Activated T-helper 1 cell treated with anti-CD3 and anti-CD28 coated beads, Interleukin-12 subunit alpha, Interleukin-12 subunit beta, Interleukin-2, Interleukin-4 antibody, amounts not matched to agents 30 ng/mL and 10 ng/mL and 1 ng/mL, durations not matched to agents 14 hours and 24 hours and 36 hours (primary cell): Measurements from ENCODE around the gene SNCB. TPM values are rescaled to one million over a fixed set of nuclear protein-coding genes. Genes with fewer than 3 reads are reported as not detected.

Source experiments
- DNase-seq: peaks from one replicate; pipeline ENCODE4 v3.0.0; 2021; ENCODE audit warnings: low spot score
- H3K27ac Mint-ChIP-seq: one replicate; pipeline ENCODE4 v1.8.0; 2021; ENCODE audit warnings: mild to moderate bottlenecking, mixed read lengths
- H3K27me3 Mint-ChIP-seq: one replicate; pipeline ENCODE4 v1.8.0; 2022; ENCODE audit warnings: mild to moderate bottlenecking, moderate library complexity, mixed read lengths; ENCODE audit not compliant: insufficient read depth
- H3K36me3 Mint-ChIP-seq: one replicate; pipeline ENCODE4 v1.8.0; 2021; ENCODE audit warnings: low read depth, mixed read lengths
- H3K4me1 Mint-ChIP-seq: one replicate; pipeline ENCODE4 v1.8.0; 2021; ENCODE audit warnings: low read depth, mixed read lengths
- H3K4me3 Mint-ChIP-seq: one replicate; pipeline ENCODE4 v1.8.0; 2021; ENCODE audit warnings: mild to moderate bottlenecking, moderate library complexity, mixed read lengths
- H3K9me3 Mint-ChIP-seq: one replicate; pipeline ENCODE4 v1.8.0; 2021; ENCODE audit warnings: mixed read lengths
- intact Hi-C: fragments of 100-400 bp; cut with micrococcal nuclease; formaldehyde crosslinking; loops from one replicate; pipeline ENCODE4 v1.15.1; 2024
- total RNA-seq: library from RNA; stranded (reverse); gene quantifications from 2 replicates; pipeline ENCODE4 v1.2.3, GENCODE V29; 2022

SNCB gene
- total RNA-seq, 1 donor from 2014 or later = not detected

DNA sequence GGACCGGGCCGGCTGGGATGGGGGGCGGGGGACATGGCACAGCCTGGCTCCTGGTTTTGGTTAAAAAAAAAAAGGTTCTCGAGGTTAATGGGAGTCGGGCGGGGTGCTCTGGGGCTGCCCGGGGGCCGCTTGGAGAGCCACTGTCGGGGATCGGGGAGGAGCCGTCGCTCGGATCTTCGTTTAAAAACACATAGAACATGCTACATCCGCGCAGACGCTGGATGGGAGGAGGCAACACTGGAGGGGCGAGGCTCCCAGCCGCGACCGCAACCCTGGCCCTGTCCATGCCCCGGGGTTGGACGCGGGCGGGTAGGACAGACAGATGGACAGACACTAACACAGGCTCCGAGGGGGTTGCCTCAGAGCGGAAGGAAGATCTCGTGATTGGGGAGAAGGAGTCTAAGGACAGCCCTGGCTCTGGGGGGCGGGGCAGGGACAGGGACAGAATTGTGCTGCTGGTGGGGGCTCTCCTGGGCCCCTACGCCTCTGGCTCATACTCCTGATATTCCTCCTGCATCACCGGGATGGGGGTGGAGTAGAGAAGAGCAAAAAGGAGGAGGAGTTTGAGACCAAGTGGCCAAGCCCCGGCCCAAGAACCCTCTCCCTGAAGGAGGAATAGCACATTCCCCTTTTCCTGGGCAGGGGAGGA lies 9.9 kb downstream of the SNCB start:
- Mint-ChIP-seq H3K27ac (no peak overlapping the region), H3K4me1 (peaks cover 7% of the 10 kb centered on the region), H3K36me3 (no peaks in the 10 kb centered on the region), H3K4me3 (peak overlapping the region; percentile 53), H3K27me3 (peaks cover 66% of the 10 kb centered on the region), H3K9me3 (no peaks in the 10 kb centered on the region)
- intact Hi-C loops = no loop called here
- DNase-seq = no peak

DNA sequence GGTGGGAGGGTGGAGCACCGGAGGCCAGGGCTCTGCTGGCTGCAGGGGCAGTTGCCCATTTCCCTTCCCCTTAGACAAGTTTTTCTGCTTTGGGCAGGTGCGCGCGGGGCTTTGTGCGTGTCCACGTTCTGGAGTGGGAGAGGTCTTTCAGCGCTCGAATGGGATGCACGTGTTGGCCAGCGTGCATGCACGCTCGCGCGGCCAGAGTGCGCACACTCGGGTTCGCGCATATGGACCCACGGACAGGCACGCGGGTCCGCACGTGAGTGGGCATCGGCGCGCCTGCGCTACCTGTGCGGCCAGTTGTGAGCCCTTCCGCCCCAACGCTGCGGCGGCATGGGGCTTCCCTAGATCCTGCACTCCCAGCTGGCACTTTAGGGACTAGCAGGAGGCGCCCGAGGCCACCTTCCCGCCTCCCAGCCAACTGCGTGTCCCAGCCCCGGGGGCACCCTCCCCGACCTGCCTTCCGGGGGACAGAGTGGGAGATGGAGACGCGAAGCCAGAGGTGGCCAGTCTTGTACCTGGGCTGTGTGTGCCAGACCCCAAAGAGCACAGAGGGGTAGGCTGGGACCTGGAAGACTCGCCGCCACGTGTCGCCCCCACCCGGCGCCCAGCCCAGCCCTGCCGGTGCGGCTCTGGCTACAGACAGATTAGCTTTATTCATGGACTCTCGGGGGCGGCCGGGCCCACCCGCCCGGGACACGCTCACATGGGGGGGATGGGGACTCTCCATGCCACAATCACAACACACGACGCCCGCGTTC lies 10.6 kb downstream of the SNCB start:
- peak overlapping the region; percentile 53 for H3K4me3 Mint-ChIP-seq

DNA sequence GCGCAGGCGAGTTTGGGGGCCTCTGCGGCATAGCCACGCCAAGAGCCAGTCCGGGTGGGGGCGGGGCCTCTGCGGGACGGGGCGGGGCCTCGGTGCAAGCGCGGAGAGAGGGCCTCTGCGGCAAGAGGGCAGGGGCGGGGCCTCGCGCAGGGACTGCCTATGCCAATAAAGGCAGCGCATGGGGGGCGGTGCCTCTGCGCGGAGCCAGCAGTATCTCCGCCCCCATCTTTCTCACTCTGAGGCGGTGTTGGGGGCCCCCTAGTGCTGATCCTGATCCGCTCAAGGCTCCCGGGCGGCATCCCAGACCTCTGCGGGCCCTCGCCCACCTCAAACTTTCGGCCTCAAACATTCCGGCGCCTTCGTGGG lies 11.1 kb downstream of the SNCB start:
- no peak overlapping the region for H3K4me3 Mint-ChIP-seq
- no peaks in the 10 kb centered on the region for H3K36me3 Mint-ChIP-seq
- H3K27ac Mint-ChIP-seq = no peak overlapping the region
- no peaks in the 10 kb centered on the region for H3K9me3 Mint-ChIP-seq
- H3K27me3 Mint-ChIP-seq = peaks cover 67% of the 10 kb centered on the region
- intact Hi-C loops = loop anchor here (1.0 kb wide), 4 partner anchors 8 to 45 kb away; partner anchors contain the start of genes EIF4E1B, SNCB and TSPAN17
- peak; percentile 75 for DNase-seq
- H3K4me1 Mint-ChIP-seq = peaks cover 7% of the 10 kb centered on the region

More for the DNA sequence above, 10.6 kb downstream of the SNCB start:
- no peaks in the 10 kb centered on the region for H3K9me3 Mint-ChIP-seq
- intact Hi-C loops = loop anchor here (1.0 kb wide), 4 partner anchors 8 to 45 kb away; partner anchors contain the start of genes EIF4E1B, SNCB and TSPAN17
- H3K27ac Mint-ChIP-seq = no peak overlapping the region
- peaks cover 65% of the 10 kb centered on the region for H3K27me3 Mint-ChIP-seq
- peaks cover 7% of the 10 kb centered on the region for H3K4me1 Mint-ChIP-seq
- DNase-seq = no peak
- no peaks in the 10 kb centered on the region for H3K36me3 Mint-ChIP-seq

DNA sequence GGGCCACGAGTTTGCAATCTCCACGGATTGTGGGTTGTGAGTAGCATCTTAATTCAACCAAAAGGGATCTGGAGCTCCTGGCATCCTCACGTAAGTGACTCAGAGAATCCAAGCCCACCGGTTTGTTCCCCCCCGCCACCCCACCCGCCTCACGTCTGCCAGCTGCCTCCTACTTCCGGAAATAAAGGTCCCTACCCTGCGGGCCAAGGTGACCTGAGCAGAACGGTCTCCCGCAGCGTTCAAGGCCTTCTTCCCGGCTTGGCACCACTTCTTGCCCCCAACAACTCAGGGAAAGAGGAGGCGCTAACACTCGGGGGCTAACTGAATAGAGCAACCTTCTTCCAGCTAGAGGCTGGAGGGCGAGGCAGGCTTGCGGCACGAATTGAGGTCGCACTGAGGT lies 11.6 kb downstream of the SNCB start:
- peaks cover 63% of the 10 kb centered on the region for H3K27me3 Mint-ChIP-seq
- H3K4me1 Mint-ChIP-seq = peaks cover 7% of the 10 kb centered on the region
- H3K9me3 Mint-ChIP-seq = no peaks in the 10 kb centered on the region
- H3K4me3 Mint-ChIP-seq = no peak overlapping the region
- no peak for DNase-seq
- H3K36me3 Mint-ChIP-seq = no peaks in the 10 kb centered on the region
- intact Hi-C loops = loop anchor here (1.0 kb wide), 4 partner anchors 7 to 44 kb away; partner anchors contain the start of genes EIF4E1B, SNCB and TSPAN17
- H3K27ac Mint-ChIP-seq = no peak overlapping the region

DNA sequence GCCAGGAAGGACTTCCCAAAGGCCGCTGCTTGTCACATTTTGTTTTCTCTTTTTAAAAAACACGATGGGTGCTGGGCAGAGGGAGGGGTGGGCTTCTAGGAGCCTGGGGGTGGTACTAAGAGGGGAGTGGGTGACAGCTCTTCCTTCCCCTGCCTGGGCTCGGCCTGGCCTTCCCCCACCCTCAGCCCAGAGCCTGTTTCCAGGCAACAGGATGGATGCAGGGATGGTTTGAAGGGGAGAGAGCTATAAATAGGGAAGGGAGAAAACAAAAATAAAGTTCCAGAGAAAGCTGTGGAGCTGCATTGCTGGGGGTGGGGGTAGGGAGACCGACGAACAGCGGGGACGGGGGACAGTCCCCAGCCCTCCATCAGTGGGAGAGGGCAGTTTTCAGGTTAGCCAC lies 13.8 kb downstream of the SNCB start:
- Mint-ChIP-seq H3K9me3 (no peaks in the 10 kb centered on the region), H3K27ac (no peak overlapping the region), H3K27me3 (peaks cover 69% of the 10 kb centered on the region), H3K36me3 (no peaks in the 10 kb centered on the region), H3K4me1 (peaks cover 10% of the 10 kb centered on the region), H3K4me3 (no peak overlapping the region)
- intact Hi-C loops = no loop called here
- DNase-seq = no peak

DNA sequence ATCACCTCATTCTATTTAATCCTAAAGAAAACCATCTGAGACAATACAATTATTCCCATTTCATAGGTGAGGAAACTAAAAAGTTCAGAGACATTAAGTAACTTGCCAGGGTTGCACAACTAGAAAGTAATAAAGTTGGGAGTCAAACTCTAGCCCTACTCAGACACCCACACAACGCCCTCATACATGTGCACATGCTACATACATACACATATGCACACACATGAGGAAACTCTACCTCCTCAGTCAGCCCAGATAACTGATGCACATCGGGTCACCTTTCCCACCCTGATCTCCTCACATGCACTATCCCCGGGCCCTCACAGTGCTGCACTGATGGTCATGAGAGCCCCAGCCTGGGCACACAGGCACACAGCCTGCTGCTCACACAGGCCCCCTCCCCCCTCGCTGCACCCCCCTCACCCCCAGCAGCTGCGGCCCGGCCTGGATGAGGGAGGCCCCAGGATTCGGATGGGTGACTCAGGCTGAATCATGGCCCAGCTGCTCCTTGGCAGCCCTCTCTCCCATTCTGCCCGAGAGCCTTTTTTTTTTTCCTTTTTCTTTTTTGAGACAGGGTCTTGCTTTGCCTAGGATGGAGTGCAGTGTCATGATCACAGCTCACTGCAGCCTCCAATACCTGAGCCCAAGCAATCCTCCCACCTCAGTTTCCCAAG lies 15.4 kb downstream of the SNCB start:
- intact Hi-C loops = no loop called here
- DNase-seq = no peak
- H3K9me3 Mint-ChIP-seq = no peaks in the 10 kb centered on the region
- no peaks in the 10 kb centered on the region for H3K36me3 Mint-ChIP-seq
- peaks cover 12% of the 10 kb centered on the region for H3K4me1 Mint-ChIP-seq
- H3K27me3 Mint-ChIP-seq = peaks cover 67% of the 10 kb centered on the region
- no peak overlapping the region for H3K4me3 Mint-ChIP-seq
- no peak overlapping the region for H3K27ac Mint-ChIP-seq

DNA sequence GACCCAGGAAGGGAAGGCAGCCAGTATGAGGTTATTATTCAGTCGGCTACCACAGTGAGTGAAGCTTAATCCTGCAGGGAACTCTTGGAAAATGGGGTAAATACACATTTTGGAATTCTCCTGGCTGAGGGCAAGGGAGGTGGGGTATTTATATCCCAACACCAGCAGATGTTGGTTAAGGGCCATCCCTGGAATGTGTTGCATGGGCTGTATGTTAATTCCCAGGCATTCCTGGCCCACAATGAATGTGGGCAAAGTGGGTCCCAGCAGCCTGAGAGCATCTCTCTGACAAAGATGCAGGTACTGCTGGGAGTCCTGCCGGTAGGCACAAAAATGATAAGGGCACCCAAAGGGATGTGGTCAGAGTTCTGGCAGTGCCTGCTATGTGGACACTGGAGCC lies 17.5 kb downstream of the SNCB start:
- H3K4me3 Mint-ChIP-seq = no peak overlapping the region
- H3K27me3 Mint-ChIP-seq = peaks cover 59% of the 10 kb centered on the region
- H3K9me3 Mint-ChIP-seq = no peaks in the 10 kb centered on the region
- peaks cover 20% of the 10 kb centered on the region for H3K4me1 Mint-ChIP-seq
- intact Hi-C loops = no loop called here
- H3K27ac Mint-ChIP-seq = no peak overlapping the region
- H3K36me3 Mint-ChIP-seq = no peaks in the 10 kb centered on the region
- no peak for DNase-seq

DNA sequence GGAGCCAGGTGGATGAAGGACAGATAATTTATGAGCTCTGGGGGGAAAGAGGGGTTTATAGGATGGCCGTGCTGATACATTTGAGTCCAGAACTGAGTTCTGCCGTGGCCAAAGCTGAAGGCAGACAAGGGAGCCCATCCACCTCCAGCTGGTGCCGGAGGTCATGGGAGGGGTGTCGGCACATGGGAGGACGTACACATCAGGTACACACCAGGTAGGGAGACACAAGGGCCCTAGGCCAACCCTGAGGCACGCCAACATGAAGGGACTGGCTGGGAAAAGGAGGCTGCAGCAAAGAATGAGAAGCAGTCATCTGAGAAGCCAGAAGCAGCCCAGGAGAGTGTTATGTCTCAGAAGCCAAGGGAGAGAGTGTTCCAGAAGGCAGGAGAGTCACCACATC lies 18.3 kb downstream of the SNCB start:
- no peak overlapping the region for H3K4me3 Mint-ChIP-seq
- H3K36me3 Mint-ChIP-seq = no peaks in the 10 kb centered on the region
- H3K27ac Mint-ChIP-seq = no peak overlapping the region
- peaks cover 20% of the 10 kb centered on the region for H3K4me1 Mint-ChIP-seq
- H3K9me3 Mint-ChIP-seq = no peaks in the 10 kb centered on the region
- no peak for DNase-seq
- peaks cover 55% of the 10 kb centered on the region for H3K27me3 Mint-ChIP-seq
- intact Hi-C loops = no loop called here

DNA sequence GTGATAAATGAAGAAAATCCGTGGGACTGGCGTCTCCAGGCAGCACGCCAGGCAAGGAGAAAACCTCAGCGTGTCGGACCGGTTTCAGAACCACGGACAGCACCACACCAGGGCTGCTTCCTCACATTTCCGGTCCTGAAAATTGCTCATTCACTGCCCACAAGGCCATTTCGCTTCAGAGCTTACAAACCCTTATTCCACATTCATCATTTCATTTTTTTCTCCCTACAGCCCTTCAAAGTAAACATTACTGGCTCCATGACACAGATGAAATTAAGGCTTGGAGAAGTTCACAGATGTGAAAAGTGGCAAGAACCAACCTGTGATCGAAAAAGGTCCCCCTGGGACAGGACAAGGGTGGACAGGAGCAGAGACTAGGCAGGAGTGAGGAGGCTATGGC lies 18.9 kb downstream of the SNCB start:
- intact Hi-C loops = loop anchor here (1.0 to 2.0 kb wide), 2 partner anchors 8 to 75 kb away; partner anchors contain the start of gene RNF44
- no peaks in the 10 kb centered on the region for H3K36me3 Mint-ChIP-seq
- H3K27me3 Mint-ChIP-seq = peaks cover 49% of the 10 kb centered on the region
- DNase-seq = peak; percentile 53
- no peak overlapping the region for H3K4me3 Mint-ChIP-seq
- H3K27ac Mint-ChIP-seq = no peak overlapping the region
- H3K4me1 Mint-ChIP-seq = peaks cover 20% of the 10 kb centered on the region
- H3K9me3 Mint-ChIP-seq = no peaks in the 10 kb centered on the region

DNA sequence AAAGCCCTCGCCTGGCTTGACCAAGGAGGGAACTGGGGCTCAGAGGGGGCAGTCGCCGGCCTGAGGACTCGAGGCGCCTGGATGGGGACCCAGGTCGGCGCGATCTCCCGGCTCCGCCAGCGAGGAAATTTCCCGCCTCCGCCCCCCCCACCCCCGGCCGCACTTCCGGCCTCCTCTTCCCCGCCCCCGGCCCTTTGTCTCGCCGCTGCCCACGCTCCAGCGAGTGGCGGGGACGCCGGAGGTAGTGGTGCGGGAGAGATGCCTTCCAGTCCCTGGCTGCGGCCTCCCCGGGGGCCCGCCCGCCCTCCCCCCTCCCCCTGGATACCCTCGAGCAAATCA lies 19.9 kb downstream of the SNCB start:
- intact Hi-C loops = loop anchor here (2.0 kb wide), 1 partner anchor 74 kb away; the partner anchor contains the start of gene RNF44
- H3K9me3 Mint-ChIP-seq = no peaks in the 10 kb centered on the region
- no peak overlapping the region for H3K27ac Mint-ChIP-seq
- H3K27me3 Mint-ChIP-seq = peaks cover 41% of the 10 kb centered on the region
- H3K4me3 Mint-ChIP-seq = peak overlapping the region; percentile 80
- H3K4me1 Mint-ChIP-seq = peaks cover 20% of the 10 kb centered on the region
- no peak for DNase-seq
- H3K36me3 Mint-ChIP-seq = no peaks in the 10 kb centered on the region

DNA sequence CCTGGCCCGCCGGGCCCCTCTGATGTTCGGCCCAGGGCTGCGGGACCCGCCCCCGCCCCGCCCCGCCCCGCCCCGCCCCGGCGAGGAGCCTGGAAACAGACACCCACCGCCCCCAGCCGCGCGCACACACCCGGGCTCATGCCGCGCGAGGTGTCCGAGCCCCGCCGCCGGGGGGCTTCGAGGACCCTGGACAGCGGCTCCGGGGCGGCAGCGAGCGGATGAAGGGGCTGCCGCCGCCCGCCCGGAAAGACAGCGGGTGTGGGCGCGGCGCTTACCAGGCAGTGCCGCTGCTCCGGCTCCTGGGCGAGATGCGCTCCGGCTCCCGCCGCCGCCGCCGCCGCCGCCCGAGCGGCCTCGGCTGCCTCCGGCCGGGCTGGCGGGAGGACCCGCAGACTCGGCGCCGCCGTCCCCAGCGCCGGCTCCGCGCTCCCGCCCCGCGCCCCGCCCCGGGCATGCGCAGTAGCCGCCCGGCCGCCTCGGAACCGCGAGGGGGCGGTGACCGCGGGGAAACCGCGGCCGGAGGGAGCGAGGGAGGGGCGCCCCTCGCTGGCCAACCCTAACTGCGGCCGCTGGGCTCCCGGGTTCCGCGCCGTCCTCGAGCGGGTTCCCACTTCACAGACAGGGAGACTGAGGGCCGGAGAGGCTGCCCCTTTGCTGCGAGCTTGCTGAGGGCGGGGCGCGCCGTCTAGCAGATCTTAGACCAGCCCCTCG lies 20.5 kb downstream of the SNCB start, which contains the start of gene GPRIN1:
TSS of gene GPRIN1 (minus strand) at position 433 of the 711 bp plus-strand sequence. CDS start 10,322 bp downstream, outside the sequence.
- peaks cover 20% of the 10 kb centered on the region for H3K4me1 Mint-ChIP-seq
- intact Hi-C loops = loop anchor here (1.0 to 2.0 kb wide), 3 partner anchors 37 to 73 kb away; partner anchors contain the start of genes RNF44 and TSPAN17
- DNase-seq = peak; percentile 65
- peaks cover 39% of the 10 kb centered on the region for H3K27me3 Mint-ChIP-seq
- H3K36me3 Mint-ChIP-seq = no peaks in the 10 kb centered on the region
- no peaks in the 10 kb centered on the region for H3K9me3 Mint-ChIP-seq
- H3K4me3 Mint-ChIP-seq = peak within 1 kb of the TSS; percentile 88
- H3K27ac Mint-ChIP-seq = peak within 1 kb of the TSS; percentile 76

DNA sequence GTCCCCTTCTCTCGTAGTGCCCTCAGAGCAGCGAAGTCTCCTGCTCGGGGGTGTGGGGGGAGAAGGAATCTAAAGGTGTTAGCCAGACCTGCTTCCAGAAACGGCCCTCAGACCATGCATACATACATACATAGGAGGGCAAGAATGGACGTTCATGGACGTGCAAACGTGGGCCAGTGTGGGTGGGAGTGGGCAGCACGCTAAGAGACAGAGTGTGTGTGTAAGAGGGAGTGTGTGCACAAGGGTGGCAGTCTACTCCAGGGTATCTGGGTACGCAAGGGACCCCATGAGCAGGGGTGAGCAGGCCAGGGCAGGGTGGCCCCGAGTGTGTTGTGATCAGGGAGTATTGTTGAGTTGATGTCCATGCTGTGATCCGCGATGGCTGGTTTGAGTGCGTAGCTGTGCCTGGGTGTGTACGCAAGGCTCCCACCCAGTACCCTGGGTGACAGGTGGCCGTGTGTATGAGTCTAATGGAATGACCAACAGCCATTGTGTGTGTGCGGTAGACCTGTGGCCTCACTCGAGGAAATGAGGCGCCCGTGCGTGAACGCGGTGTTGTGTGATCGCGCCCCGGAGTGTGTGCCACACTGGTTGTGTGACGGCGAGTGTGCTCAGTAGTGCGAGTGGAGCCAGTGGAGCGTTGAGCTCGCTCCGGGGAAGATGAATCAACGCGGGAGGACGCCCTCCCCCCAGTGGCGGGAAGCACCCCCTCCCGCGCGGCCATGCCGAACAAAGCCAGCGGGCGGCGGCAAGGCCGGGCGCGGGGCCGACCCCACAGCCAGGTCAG lies 21.2 kb downstream of the SNCB start:
- intact Hi-C loops = loop anchor here (1.0 kb wide), 2 partner anchors 38 to 66 kb away; partner anchors contain the start of gene TSPAN17
- H3K4me3 Mint-ChIP-seq = peak overlapping the region; percentile 88
- peak overlapping the region; percentile 76 for H3K27ac Mint-ChIP-seq

More for the DNA sequence above, 21.2 kb downstream of the SNCB start:
- Mint-ChIP-seq H3K27me3 (peaks cover 36% of the 10 kb centered on the region), H3K36me3 (no peaks in the 10 kb centered on the region), H3K9me3 (no peaks in the 10 kb centered on the region), H3K4me1 (peaks cover 20% of the 10 kb centered on the region)
- no peak for DNase-seq
